Transverse colon (tissue), 4 donors: ENCODE data around the gene PRKCB.

Experiments
- CTCF ChIP-seq, 5 experiments: fragments of 200-600 bp in 3 of 5; fragments of 450-650 bp in 2 of 5; sonication (generic) in 3 of 5; IDR thresholded peaks; 1 replicate in 2 of 5; 2 replicates in 3 of 5; pipeline ENCODE4 v1.5.1; 2016 to 2017; ENCODE audit warnings: antibody characterized with exemption in 5 of 5, inconsistent platforms in 3 of 5, mild to moderate bottlenecking in 2 of 5, moderate library complexity in 1 of 5
- POLR2AphosphoS5 ChIP-seq, 3 donors: sonication (generic); formaldehyde crosslinking; IDR thresholded peaks; one replicate each; pipeline ENCODE4 v1.6.1; 2016; ENCODE audit warnings: antibody characterized with exemption in 3 of 3

GRCh38 chr16:23836404-23837311, 875 bp downstream of the PRKCB start:
- TF ChIP-seq POLR2AphosphoS5 (IDR thresholded peaks at IDR 0.05) (no peak), CTCF (IDR thresholded peaks at IDR 0.05) (no peak)
